NCI-H2196 (cell line): Measurements from ENCODE around the gene MAD1L1.

Experiments
- DNase-seq: peaks from one replicate; lab custom pipeline; 2025; ENCODE audit not compliant: unreplicated experiment; lab: John Stamatoyannopoulos, UW

MAD1L1 gene

GRCh38 chr7:1919539-1920265 is 313.0 kb downstream of the MAD1L1 start:
- no peak for DNase-seq

DNA sequence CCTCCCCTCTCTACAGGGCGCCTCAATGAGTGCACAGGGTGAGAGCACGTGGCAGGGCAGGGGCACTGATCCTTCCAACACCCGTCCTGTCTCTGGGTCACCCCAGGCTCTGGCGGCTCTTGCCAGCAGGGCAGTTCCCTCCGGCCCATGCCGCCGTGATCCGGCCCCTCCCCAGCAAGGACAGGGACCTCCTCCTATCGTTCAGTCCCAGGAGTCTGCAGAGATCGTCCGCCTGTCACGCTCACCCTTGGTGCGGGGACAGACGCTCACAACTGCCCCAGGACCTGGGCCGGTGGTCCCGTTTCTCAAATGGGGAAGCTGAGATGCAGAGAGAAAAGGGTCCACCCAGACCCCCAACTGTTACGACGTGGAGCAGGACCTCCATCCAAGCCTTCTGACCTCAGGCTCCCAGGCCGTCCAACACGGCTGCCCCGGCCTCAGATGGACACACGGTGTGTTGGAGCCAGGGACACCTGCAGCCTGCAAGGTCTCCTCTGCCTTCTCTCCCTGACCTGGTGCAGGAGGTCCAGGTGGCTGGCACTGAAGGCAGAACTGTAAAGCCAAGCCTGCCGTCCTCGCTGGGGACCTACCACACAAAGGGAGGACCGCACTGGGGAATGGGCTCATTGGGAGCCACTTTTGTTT is 313.7 kb downstream of the MAD1L1 start:
- no peak for DNase-seq

- DNase-seq = no peak
Observed at GRCh38 chr7:1918063-1918645, 314.6 kb downstream of the MAD1L1 start.

DNA sequence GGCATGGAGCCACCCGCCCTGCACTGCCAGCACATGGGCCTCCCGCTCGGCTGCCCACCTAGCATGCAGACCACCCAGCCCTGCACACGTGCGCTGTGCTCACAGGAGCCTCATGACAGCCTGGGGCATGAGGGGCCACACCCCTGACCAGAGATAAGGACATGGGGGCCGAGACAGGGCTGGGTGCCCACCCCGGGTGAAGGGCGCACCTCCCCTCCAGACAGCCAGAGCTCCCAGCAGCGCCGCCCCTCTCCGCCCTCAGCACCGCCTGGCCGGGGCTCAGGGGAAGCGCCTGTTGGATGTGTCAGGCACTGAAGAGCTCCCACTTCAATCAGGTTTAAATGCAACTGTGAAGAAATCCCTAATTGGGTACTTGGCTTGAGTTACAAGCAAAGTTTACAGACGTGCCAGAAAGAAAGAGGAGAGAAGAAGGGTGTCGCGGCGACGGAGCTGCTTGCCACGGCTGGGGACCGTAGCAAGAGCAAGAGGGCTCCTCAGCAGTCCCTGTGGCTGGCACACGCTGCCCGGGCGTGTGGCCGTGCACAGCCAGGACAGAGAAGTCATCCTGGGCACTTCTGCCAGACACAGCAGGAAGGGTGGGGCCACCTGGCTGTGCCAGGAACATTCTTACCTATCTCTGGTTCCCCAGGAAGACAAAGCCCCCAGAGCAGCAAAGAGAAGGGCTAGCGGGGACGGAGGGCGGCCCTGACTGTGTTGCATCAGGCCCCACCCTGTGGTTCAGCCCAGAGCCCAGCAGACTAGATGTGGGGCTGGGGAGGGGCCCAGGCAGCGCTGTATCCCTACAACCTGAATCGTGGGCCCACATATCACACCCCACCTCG is 315.3 kb downstream of the MAD1L1 start:
- no peak for DNase-seq

DNA sequence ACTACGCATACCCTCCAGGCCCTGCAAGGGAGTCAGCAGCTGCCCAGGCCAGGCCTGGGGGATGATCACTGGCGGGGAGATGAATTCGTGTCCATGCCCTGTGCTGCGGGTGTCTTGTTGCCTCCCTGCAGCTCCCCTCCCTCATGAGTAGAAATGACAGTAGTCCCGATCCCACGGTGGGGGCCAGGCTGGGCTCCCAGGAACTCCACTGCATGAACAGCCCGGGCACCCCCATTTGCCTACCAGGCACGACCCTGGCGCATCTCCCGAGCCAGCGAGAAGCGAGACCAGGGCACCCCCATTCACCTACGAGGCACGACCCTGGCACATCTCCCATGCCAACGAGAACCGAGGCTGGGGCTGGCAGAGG is 316.2 kb downstream of the MAD1L1 start:
- no peak for DNase-seq

DNA sequence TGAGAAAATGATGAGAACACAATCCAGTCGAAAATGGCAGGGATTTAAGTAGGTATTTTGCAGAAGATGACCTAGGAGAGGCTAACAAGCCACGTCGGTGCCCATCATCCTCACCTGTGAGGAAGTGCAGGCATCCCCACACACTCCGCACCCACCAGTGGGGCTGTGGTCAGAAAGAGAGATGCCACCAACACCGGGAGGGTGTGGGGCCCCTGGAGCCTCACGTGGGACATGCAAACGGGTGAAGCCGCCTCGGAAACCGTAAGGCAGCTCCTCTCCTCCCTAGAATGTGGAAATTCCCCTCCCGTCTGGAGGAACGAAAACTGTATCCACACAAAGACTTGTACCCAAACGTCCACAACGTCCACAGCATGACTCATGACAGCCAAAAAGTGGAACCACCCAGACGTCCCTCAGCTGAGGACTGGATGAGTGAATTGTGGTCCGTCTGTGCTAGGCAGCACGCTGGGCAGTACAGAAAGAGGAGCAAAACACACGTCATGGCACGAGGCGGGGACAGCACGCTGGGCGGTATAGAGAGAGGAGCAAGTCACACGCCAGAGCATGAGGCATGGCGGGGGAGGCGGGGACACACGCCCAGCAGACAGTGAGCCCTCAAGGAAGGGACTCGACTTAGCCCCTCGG is 316.7 kb downstream of the MAD1L1 start:
- no peak for DNase-seq

DNA sequence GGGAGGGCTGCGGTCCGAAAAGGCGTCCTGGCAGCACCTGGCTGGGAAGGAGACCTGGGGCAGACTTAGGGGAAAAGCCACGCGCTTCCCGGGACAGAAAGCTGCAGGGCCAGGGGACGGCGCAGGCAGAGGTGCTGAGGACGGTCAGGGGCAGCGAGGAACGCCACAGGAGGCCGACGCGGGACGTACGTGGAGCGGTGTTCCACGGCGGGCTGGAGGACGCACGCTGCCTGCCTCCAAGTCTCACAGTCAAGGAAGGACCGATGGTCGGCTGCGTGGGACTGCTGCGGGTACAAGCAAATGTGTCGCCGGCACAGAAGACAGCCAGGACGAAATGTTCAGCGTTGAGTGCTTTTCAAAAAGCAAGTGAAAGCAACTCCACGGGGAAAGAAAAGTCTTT is 317.4 kb downstream of the MAD1L1 start:
- no peak for DNase-seq

GRCh38 chr7:1914743-1915142 is 318.0 kb downstream of the MAD1L1 start:
- no peak for DNase-seq

DNA sequence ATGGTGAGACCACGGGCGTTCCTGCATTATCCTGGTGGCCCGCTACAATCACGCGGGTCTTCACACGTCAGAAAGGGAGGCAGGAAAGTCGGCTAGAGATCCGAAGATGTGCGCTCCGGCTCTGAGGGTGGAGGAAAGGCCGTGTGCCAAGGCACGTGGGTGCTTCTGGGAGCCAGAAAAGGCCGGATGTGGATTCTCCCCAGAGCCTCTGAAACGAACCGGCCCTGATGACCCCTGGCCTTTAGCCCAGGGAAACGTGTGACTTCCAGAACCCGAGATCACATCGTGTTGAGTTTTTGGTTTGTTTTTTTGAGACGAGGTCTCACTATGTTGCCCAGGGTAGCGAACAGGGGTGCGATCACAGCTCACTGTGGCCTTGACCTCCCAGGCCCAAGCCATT is 318.4 kb downstream of the MAD1L1 start:
- no peak for DNase-seq

DNA sequence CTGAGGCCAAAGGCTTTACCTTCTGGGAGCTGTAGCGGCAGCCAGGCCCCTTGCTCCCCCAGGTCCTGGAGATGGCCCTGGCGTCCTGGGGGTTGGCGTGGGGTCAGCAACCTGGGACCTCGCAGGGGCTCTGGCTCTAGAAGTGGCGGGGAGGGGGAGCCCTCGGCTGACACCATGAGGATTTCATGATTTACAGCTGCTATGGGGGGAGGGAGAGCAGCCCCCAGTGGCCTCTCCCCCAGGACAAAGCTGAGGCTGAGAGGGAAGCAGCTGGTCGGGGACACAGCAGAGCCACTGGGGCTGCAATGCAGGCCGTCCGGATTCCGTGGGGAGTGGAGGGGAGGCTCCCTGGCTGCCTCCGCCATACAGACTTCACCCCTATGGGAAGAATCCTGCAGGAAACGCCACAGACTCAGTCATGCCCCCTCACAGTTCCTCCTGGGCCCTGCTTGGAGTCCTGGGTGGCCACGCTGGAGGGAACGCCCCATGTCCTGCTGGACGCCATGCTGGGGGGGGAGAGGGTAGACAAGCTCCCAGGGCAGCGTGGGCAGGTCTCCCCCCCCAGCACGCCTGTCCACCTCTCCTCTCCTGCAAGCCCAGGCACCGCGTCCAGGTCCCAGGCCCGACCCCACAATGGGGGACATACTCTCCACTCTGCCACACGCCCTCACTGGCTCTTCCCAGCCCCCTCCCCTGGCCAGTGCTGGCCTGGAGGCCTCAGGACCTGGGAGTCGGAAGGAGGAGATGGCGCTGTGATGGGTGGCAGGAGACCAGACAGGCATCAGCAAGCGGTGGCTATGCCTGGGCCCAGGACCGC is 319.1 kb downstream of the MAD1L1 start:
- DNase-seq = no peak

DNA sequence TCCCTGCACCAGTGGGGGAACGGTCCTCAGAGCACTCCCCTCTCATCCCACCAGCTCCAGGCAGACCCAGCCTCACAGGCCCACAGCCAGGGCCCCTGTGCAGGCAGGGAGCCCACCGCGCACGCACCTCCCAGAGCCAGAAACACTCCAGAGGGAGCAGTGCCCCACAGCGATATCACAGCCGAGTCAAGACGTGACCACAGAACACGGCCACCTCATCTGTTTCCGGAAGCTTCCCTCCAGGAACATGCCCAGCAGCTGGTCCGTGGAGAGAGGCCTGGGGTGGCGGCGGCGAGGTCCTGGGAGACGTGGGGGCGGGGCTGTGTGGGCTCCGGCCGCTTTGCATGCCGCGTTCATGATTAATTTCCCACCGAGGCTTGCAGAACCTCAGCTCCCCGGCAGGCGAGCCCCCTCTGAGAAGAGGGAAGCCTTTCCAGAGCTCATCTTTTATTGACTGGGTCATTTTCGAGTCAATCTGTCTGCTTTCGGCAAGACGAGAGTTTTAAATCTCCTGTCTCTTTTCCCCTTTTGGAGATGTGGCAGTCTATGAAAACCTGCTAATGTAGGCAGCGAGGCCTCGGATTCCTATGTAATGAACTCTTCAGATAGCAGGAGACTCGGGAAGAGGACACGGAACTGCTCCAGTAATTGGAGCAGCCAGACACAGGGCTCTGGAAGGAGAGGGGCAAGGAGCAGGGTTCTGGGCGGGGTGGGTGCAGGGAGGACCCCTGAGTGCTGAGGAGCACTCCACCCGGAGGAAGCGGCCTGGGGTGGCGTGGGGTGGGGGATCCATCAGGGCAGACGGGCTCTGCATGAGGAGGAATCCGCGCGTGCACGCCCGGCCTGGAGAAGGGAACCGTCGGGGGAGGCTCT is 319.9 kb downstream of the MAD1L1 start:
- no peak for DNase-seq

GRCh38 chr7:1911571-1911970 is 321.2 kb downstream of the MAD1L1 start:
- DNase-seq = no peak

DNA sequence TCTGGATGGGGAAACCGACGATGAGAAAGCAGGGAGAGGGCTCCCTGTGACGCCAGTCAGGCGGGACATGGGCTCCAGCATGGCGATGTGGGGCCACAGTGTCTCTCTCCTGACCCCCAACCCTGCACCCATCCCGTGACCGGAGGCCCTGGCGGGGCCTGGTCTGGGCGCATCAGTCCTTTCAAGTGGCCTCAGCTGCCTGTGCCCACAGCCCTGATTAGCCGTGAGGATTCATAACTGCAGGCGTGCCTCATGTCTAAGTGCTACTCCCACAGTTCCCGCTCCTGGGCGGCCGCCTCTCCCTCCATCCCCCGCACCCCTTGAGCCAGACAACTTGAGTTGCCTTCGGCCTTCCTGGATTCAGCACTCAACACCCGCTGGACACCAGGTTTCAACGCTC is 321.9 kb downstream of the MAD1L1 start:
- no peak for DNase-seq

DNA sequence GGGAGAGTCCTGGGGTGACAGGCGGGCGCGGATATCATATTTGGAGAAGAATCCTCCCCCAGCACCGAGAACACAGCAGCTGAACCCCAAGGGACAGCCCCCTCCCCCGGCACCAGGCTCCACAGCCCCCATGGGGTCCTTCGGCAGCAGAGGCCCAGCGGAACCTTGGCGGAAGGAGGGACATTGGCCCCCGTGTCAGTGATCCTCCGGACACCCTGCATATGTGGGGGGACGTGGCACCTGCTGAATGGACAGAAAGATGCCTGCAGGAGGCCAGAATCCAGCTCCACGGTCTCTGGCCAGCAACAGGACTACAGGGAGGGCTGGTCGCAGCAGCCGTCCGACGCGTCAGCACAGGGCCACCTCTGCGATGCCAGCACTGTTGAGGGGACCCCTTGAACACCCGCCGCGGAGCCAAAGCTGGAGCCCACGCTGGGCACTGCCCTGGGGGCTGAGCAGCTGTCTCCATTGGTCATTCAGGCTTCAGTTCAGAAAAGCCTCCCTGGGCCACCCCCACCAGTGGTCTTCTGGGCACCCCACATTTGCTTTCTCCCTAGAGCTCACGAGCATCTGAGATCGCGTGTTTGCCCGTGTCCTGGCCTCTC is 322.6 kb downstream of the MAD1L1 start:
- DNase-seq = no peak

- DNase-seq = no peak
Observed at GRCh38 chr7:1909476-1909875, 323.3 kb downstream of the MAD1L1 start.

- DNase-seq = no peak
Observed at GRCh38 chr7:1908823-1909420, 323.8 kb downstream of the MAD1L1 start.

- no peak for DNase-seq
Observed at GRCh38 chr7:1907751-1908365, 324.9 kb downstream of the MAD1L1 start.
